COLO668 (cell line): Measurements from ENCODE around the gene ATP5F1C.

Source experiments
- DNase-seq: peaks from one replicate; lab custom pipeline; 2025; ENCODE audit not compliant: unreplicated experiment; lab: John Stamatoyannopoulos, UW

ATP5F1C gene

DNA sequence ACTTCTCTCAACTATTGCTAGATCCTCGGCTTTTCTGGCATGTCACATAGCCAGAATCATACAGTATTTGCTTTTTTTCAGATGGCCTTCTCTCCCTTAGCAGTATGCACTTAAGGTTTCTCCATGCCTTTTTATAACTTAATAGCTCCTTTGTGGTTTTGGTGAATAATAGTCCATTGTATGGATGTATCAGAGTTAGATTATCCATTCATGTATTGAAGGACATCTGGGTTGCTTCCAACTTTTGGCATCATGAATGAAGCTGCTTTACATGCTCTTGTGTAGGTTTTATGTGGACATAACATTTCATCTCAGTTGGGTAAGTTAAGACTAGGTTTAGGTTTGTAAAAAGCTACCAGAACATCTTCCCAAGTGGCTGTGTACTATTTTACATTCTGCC, 4.6 kb downstream of the ATP5F1C start:
- no peak for DNase-seq

GRCh38 chr10:7794251-7795026, 6.5 kb downstream of the ATP5F1C start:
- DNase-seq = no peak

- no peak for DNase-seq
These were observed 7.6 kb downstream of the ATP5F1C start for GRCh38 chr10:7795605-7796004.

DNA sequence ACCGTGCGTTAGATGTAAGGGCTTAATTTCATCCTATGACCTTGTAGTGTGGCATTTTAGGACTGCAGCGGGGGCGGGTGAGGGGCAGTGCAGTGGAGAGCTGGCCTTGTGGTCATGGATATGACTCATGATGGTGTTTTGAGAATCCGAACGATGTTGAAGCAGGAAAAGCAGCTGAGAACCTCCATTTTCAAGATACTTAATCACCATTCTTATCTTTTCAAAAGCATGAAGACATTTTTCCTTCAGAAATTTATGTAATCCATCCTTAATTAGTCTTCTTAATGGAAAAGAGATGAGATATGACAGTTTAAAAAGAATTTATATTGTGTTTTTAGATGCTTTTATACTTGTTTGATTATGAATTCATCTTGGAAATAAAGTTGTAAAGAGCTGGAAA, 9.6 kb downstream of the ATP5F1C start:
- no peak for DNase-seq

DNA sequence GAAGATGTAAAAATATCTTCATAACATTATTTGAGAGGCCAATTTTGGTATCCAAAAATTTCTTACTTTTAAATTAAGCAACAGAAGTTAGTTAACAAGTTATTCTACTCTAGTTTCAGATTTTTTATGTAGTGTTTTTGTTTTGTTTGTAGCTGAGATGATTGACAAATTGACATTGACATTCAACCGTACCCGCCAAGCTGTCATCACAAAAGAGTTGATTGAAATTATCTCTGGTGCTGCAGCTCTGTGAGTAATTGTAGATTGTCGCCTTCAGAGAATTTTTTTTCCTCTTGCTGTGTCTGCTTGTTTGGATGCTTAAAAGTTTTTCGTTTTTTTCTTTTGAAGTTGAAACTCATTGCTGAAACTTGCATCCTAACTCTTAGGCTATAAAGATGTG, 14.6 kb downstream of the ATP5F1C start:
- no peak for DNase-seq

GRCh38 chr10:7804216-7804615, 16.2 kb downstream of the ATP5F1C start:
- no peak for DNase-seq

DNA sequence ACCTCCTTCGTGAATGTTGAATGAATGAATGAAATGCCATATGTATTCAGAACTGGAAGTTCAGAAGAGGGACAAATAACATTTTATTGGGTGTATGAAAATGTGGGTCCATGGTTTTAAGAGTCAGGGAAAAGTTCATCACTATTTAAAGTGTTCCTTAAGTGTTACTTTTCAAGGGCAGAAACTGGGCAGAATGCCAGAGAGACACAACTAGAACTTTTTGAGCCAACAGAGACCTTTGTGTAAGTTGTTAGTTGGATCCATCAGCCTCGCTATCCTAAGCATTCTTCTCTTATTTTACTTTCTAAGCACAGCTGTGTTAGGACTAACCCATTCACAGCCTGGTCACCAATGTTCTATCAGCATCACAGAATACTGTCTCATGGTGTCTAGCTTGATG, 16.8 kb downstream of the ATP5F1C start:
- no peak for DNase-seq

DNA sequence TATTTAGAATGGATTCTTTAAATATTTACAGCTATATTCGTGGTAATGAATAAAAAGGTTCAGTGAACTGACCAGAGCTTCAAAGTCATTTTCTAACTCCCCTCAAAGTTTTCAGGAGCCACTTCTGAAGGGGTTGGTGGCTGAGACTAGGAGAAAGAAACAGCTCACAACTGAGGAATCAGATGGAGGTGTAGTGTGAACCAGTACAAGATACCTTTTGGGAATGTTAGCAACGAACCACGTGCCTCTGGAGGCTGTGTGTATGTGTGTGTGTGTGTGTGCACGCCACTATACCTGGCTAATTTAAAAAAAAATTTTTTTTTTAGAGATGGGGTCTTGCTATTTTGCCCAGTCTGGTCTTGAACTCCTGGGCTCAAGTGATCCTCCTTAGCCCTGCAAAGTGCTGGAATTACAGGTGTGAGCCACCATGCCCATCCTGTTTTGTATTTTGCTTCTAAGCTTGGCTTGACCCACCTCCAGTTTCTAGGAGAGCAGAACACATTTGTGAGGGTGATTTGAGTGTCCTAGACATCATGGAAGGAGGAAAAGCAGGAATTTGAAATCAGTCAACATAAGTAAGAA, 20.8 kb downstream of the ATP5F1C start:
- no peak for DNase-seq

DNA sequence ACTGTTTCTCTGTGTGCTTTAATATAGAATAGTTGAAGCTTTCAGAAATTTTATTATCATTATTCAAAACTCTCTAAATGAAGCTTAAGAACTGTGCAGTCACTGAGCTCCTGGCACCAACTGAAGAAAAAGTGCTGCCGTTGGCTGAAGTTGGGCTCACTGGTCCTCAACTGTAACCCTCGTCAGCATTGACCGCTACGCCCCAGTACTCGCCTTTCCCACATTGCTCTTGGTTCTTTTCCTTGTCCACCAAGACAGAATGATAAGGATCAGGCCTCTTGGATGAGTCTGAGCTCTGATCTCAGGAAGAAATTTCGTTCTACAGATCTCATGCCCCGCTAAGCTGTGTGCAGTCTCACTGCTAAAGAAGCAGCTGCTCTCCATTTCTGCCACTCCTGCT, 22.5 kb downstream of the ATP5F1C start:
- no peak for DNase-seq

DNA sequence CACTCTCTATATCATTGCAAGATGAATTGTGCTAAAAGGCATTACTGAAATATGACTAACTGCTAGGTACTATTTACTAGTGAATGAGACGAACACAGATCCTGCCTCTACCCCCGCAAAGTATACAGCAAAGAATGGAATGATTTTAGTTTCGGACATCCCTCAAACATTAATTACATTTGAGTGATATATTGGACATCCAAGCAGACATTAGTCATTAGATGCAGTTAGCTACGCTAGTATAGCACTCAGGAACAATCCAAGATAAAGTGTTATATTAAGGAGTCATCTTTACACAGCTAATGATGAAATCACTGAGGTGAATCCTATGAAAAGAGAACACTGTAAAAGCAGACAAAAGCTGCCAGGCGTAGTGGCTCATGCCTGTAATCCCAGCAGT, 23.0 kb downstream of the ATP5F1C start:
- no peak for DNase-seq

- peak; percentile 6 for DNase-seq
These were observed 23.8 kb downstream of the ATP5F1C start for GRCh38 chr10:7811743-7812142.

GRCh38 chr10:7813481-7813880, 25.5 kb downstream of the ATP5F1C start:
- no peak for DNase-seq

GRCh38 chr10:7817576-7817975, 29.6 kb downstream of the ATP5F1C start:
- DNase-seq = peak; percentile 3

DNA sequence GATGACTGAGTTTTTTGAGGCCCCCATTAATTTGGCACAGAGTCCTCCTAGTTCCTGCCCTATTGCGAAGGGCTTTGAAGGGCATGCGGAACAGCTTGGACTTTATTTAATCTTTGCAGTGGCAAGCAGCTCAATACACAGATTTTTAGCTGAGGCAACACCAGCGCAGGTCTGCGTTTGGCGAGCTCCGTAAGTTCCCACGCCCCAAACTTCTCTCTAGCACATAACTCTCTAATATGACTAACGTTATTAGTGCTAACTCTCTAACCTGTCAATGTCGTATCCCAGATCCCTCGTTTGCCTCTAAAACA, 30.0 kb downstream of the ATP5F1C start:
- no peak for DNase-seq

DNA sequence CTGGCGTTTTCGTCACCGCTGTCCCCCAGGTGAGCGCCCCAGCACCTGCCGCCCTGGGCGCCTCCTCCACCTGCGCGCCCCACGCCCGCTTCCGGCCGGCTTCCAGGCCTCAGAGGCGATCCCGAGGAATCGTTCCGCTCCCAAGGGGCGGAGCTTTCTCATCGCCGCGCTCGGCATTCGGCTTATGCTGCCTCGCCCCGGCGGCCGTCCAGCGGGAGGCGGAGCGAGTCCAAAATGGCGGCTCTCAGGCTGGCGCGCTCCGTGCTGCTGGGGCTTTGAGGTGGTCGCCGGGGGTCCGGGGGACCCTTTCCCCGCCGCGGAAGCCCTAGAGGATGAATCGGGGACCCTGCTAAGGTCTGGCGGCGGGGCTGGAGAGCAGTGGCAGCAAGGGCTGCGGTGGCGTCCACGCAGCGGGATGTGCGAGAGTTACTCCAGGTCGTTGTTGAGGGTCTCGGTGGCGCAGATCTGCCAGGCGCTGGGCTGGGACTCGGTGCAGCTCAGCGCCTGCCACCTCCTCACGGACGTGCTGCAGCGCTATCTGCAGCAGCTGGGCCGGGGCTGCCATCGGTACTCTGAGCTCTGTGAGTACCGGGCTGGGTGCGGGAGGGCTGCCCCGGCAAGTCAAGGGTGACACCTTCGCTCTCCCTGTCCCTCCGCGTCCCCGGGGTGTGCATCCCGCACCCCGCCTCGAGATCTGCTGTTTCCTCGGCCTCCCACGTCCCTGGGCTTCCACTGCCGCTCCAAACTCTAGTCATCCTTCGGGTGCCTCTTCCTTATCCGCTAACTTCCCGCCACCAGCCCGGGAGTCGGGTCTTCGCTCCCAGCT, 30.5 kb downstream of the ATP5F1C start, which contains the start of gene TAF3:
TSS of gene TAF3 (plus strand) at position 211 of the 826 bp plus-strand sequence. CDS start at position 416, 205 bp downstream.
- DNase-seq = peak; percentile 92

- peak; percentile 16 for DNase-seq
These were observed 31.1 kb downstream of the ATP5F1C start for GRCh38 chr10:7819121-7819460.

GRCh38 chr10:7824251-7824650, 36.3 kb downstream of the ATP5F1C start:
- DNase-seq = no peak

GRCh38 chr10:7826971-7827370, 39.0 kb downstream of the ATP5F1C start:
- DNase-seq = no peak

DNA sequence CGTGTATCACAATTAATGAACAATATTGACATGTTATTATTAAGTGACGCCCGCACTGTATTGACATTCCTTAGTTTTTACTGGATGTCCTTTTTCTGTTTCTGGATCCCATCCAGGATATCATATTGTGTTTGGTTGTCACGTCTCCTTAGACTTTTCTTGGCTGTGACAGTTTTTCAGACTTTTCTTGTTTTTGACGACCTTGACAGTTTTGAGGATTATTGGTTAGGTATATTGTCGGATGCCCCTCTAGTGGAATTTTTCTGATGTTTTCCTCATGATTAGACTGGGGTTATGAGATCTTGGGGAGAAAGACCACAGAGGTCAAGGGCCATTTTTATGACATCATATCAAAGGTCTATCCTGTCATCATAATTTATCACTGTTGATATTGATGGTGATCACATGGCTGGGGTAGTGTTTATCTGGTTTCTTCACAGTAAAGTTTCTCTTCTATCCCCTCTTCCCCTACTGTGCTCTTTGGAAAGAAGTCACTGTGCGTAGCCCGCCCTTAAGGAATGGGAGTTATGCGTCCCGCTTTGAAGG, 41.4 kb downstream of the ATP5F1C start:
- DNase-seq = no peak

GRCh38 chr10:7832060-7832459, 44.1 kb downstream of the ATP5F1C start:
- DNase-seq = no peak

- DNase-seq = no peak
These were observed 45.2 kb downstream of the ATP5F1C start for GRCh38 chr10:7833210-7833609.

GRCh38 chr10:7834262-7834661, 46.3 kb downstream of the ATP5F1C start:
- DNase-seq = no peak
